OCI-LY1 (cell line): ENCODE data around the gene BRF1.

Source experiments
- CTCF ChIP-seq: fragments of 200-600 bp; sonication (generic), shearing (Covaris generic); IDR thresholded peaks from 2 replicates; pipeline ENCODE4 v1.5.1; 2017; ENCODE audit warnings: mild to moderate bottlenecking, antibody characterized with exemption, low read length, moderate library complexity, mixed read lengths
- EZH2 ChIP-seq: fragments of 200-600 bp; sonication (generic), shearing (Covaris generic); IDR thresholded peaks from 2 replicates; pipeline ENCODE4 v1.8.0; 2017; ENCODE audit warnings: borderline replicate concordance, mixed run types, mild to moderate bottlenecking, antibody characterized with exemption, low read length, moderate library complexity, mixed read lengths

GRCh38 chr14:105166571-105167302 is 134.1 kb downstream of the BRF1 start:
- TF ChIP-seq EZH2 (no peak), CTCF (no peak)
